ENCODE measurements around the gene KPNA3.
A peak's percentile ranks its signal among the peaks of the same experiment; 100 is the strongest.

The KPNA3 gene

GRCh38 chr13:49652355-49653305, 139.9 kb downstream of the KPNA3 start:
- Histone ChIP-seq H2AFZ (ENCODE audit: insufficient read depth, low read length, poor library complexity) (no peak overlapping the region), H4K91ac (ENCODE audit: low read depth, low read length) (no peak overlapping the region), H3K79me2 (ENCODE audit: control insufficient read depth, insufficient read depth, low read length, poor library complexity) (no peaks in the 10 kb centered on the region), H3K18ac (ENCODE audit: low read length) (no peak overlapping the region), H3K79me1 (ENCODE audit: low read length) (no peaks in the 10 kb centered on the region), H3K9ac (ENCODE audit: low read length) (no peak overlapping the region), H3K14ac (ENCODE audit: low read length) (no peak overlapping the region), H4K8ac (ENCODE audit: low read depth, low read length) (no peak overlapping the region), H3K9me3 (ENCODE audit: insufficient read depth, low read depth, low read length) (no peaks in the 10 kb centered on the region), H3K23ac (ENCODE audit: low read length) (no peak overlapping the region), H3K4me2 (ENCODE audit: low read length) (no peak overlapping the region), H2BK5ac (ENCODE audit: low read depth, low read length, poor library complexity) (no peak overlapping the region), H3K27ac (ENCODE audit: low read depth, low read length) (no peak overlapping the region), H3K4ac (ENCODE audit: low read depth, low read length) (no peak overlapping the region), H4K12ac (ENCODE audit: low read depth, low read length) (no peak overlapping the region), H3K36me3 (ENCODE audit: control insufficient read depth in 1 of 2, insufficient read depth in 2 of 2, low read length in 2 of 2) (no peaks in the 10 kb centered on the region), H2BK120ac (ENCODE audit: insufficient read depth, low read length, poor library complexity) (no peak overlapping the region), H3K4me3 (ENCODE audit: low read depth, low read length) (no peak overlapping the region), H3K4me1 (ENCODE audit: control insufficient read depth in 1 of 2, insufficient read depth in 2 of 2, low read length in 2 of 2) (no peaks in the 10 kb centered on the region), H2BK12ac (ENCODE audit: low read length) (no peak overlapping the region), H3K27me3 (ENCODE audit: insufficient read depth, low read length) (no peaks in the 10 kb centered on the region), H2AK5ac (ENCODE audit: low read length) (no peak overlapping the region)
- DNase-seq: peak; percentile 14 to 61
- WGBS (ENCODE audit: extremely low coverage, insufficient coverage, insufficient read length): no CpG with 5 or more reads among the region's 16 CpGs

GRCh38 chr13:49651570-49652354, 140.7 kb downstream of the KPNA3 start:
- H4K12ac ChIP-seq (ENCODE audit: low read depth, low read length): no peak overlapping the region
- no peaks in the 10 kb centered on the region for H3K36me3 ChIP-seq (ENCODE audit: control insufficient read depth in 1 of 2, insufficient read depth in 2 of 2, low read length in 2 of 2)
- no peaks in the 10 kb centered on the region for H3K27me3 ChIP-seq (ENCODE audit: insufficient read depth, low read length)
- H2BK5ac ChIP-seq (ENCODE audit: low read depth, low read length, poor library complexity): no peak overlapping the region
- no peak overlapping the region for H3K4me2 ChIP-seq (ENCODE audit: low read length)
- no peaks in the 10 kb centered on the region for H3K9me3 ChIP-seq (ENCODE audit: insufficient read depth, low read depth, low read length)
- no peak overlapping the region for H3K23ac ChIP-seq (ENCODE audit: low read length)
- no peak overlapping the region for H3K4me3 ChIP-seq (ENCODE audit: low read depth, low read length)
- H3K18ac ChIP-seq (ENCODE audit: low read length): no peak overlapping the region
- DNase-seq: no peak
- H2AK5ac ChIP-seq (ENCODE audit: low read length): no peak overlapping the region
- no peak overlapping the region for H2AFZ ChIP-seq (ENCODE audit: insufficient read depth, low read length, poor library complexity)
- no peak overlapping the region for H2BK120ac ChIP-seq (ENCODE audit: insufficient read depth, low read length, poor library complexity)
- H4K8ac ChIP-seq (ENCODE audit: low read depth, low read length): no peak overlapping the region
- no peaks in the 10 kb centered on the region for H3K4me1 ChIP-seq (ENCODE audit: control insufficient read depth in 1 of 2, insufficient read depth in 2 of 2, low read length in 2 of 2)
- H3K9ac ChIP-seq (ENCODE audit: low read length): no peak overlapping the region
- no peaks in the 10 kb centered on the region for H3K79me1 ChIP-seq (ENCODE audit: low read length)
- H3K79me2 ChIP-seq (ENCODE audit: control insufficient read depth, insufficient read depth, low read length, poor library complexity): no peaks in the 10 kb centered on the region
- H3K14ac ChIP-seq (ENCODE audit: low read length): no peak overlapping the region
- H3K4ac ChIP-seq (ENCODE audit: low read depth, low read length): no peak overlapping the region
- no peak overlapping the region for H3K27ac ChIP-seq (ENCODE audit: low read depth, low read length)
- no peak overlapping the region for H4K91ac ChIP-seq (ENCODE audit: low read depth, low read length)
- WGBS (ENCODE audit: extremely low coverage, insufficient coverage, insufficient read length): no CpG with 5 or more reads among the region's 17 CpGs
- no peak overlapping the region for H2BK12ac ChIP-seq (ENCODE audit: low read length)

- no peak overlapping the region for H3K4me2 ChIP-seq (ENCODE audit: low read length)
- no peak overlapping the region for H2BK12ac ChIP-seq (ENCODE audit: low read length)
- no peaks in the 10 kb centered on the region for H3K36me3 ChIP-seq (ENCODE audit: control insufficient read depth in 1 of 2, insufficient read depth in 2 of 2, low read length in 2 of 2)
- no peak overlapping the region for H3K23ac ChIP-seq (ENCODE audit: low read length)
- H3K27ac ChIP-seq (ENCODE audit: low read depth, low read length): no peak overlapping the region
- H3K14ac ChIP-seq (ENCODE audit: low read length): no peak overlapping the region
- H3K27me3 ChIP-seq (ENCODE audit: insufficient read depth, low read length): no peaks in the 10 kb centered on the region
- no peak overlapping the region for H2AFZ ChIP-seq (ENCODE audit: insufficient read depth, low read length, poor library complexity)
- no peak overlapping the region for H4K91ac ChIP-seq (ENCODE audit: low read depth, low read length)
- no CpG with 5 or more reads among the region's 2 CpGs for WGBS (ENCODE audit: extremely low coverage, insufficient coverage, insufficient read length)
- no peaks in the 10 kb centered on the region for H3K4me1 ChIP-seq (ENCODE audit: control insufficient read depth in 1 of 2, insufficient read depth in 2 of 2, low read length in 2 of 2)
- H2AK5ac ChIP-seq (ENCODE audit: low read length): no peak overlapping the region
- H3K9me3 ChIP-seq (ENCODE audit: insufficient read depth, low read depth, low read length): no peaks in the 10 kb centered on the region
- H3K4ac ChIP-seq (ENCODE audit: low read depth, low read length): no peak overlapping the region
- no peak overlapping the region for H4K12ac ChIP-seq (ENCODE audit: low read depth, low read length)
- H3K4me3 ChIP-seq (ENCODE audit: low read depth, low read length): no peak overlapping the region
- no peak overlapping the region for H2BK120ac ChIP-seq (ENCODE audit: insufficient read depth, low read length, poor library complexity)
- DNase-seq: no peak
- H2BK5ac ChIP-seq (ENCODE audit: low read depth, low read length, poor library complexity): no peak overlapping the region
- H3K9ac ChIP-seq (ENCODE audit: low read length): no peak overlapping the region
- no peaks in the 10 kb centered on the region for H3K79me1 ChIP-seq (ENCODE audit: low read length)
- no peaks in the 10 kb centered on the region for H3K79me2 ChIP-seq (ENCODE audit: control insufficient read depth, insufficient read depth, low read length, poor library complexity)
- no peak overlapping the region for H4K8ac ChIP-seq (ENCODE audit: low read depth, low read length)
- no peak overlapping the region for H3K18ac ChIP-seq (ENCODE audit: low read length)
These were observed 142.5 kb downstream of the KPNA3 start for GRCh38 chr13:49649963-49650312.

All from trophoblast cell (in vitro differentiated cells and primary cell).